Vagina (tissue), 2 donors: Measurements from ENCODE around the gene DBNDD1. TPM values are rescaled to one million over a fixed set of nuclear protein-coding genes. Genes with fewer than 3 reads are reported as not detected.

Source experiments
- DNase-seq, 2 donors: peaks; one replicate each; pipeline ENCODE4 v3.0.0-alpha.2; 2017; ENCODE audit errors: extremely low spot score in 2 of 2
- H3K27ac ChIP-seq: fragments of 200-600 bp; sonication (generic); one replicate; pipeline ENCODE4 v1.5.1; 2019
- H3K27me3 ChIP-seq: fragments of 200-600 bp; sonication (generic); one replicate; pipeline ENCODE4 v1.5.1; 2019
- H3K36me3 ChIP-seq, 2 donors: fragments of 200-600 bp; sonication (generic); one replicate each; pipeline ENCODE4 v1.5.1; 2017 to 2019
- H3K4me1 ChIP-seq: fragments of 200-600 bp; sonication (generic); one replicate; pipeline ENCODE4 v1.5.1; 2019
- H3K4me3 ChIP-seq, 2 donors: fragments of 200-600 bp; sonication (generic); 1 replicate in 1 of 2; 2 replicates in 1 of 2; pipeline ENCODE4 v1.5.1; 2016 to 2019
- H3K9me3 ChIP-seq: fragments of 200-600 bp; sonication (generic); one replicate; pipeline ENCODE4 v1.5.1; 2019
- POLR2A ChIP-seq, 2 donors: fragments of 450-650 bp; IDR thresholded peaks; one replicate each; pipeline ENCODE4 v1.6.1; 2017; ENCODE audit warnings: antibody characterized with exemption in 2 of 2, mild to moderate bottlenecking in 2 of 2, moderate library complexity in 2 of 2
- POLR2AphosphoS5 ChIP-seq, 2 donors: sonication (generic); formaldehyde crosslinking; IDR thresholded peaks; one replicate each; pipeline ENCODE4 v1.9.0; 2017; ENCODE audit warnings: antibody characterized with exemption in 2 of 2, mild to moderate bottlenecking in 2 of 2, low read depth in 1 of 2; ENCODE audit not compliant: insufficient read depth in 1 of 2
- intact Hi-C: fragments of 100-400 bp; cut with DNase I; formaldehyde crosslinking; loops from one replicate; pipeline ENCODE4 v1.15.1; 2023
- total RNA-seq: library from RNA; depleted of rRNA; stranded (reverse); fragments of >200 nt; gene quantifications from one replicate; pipeline ENCODE4 v1.2.3, GENCODE V29; 2016
- TF ChIP-seq, protein P1 (sequence below), 3 experiments: fragments of 450-650 bp in 2 of 3; fragments of 200-600 bp in 1 of 3; sonication (generic) in 1 of 3; IDR thresholded peaks; one replicate each; pipeline ENCODE4 v1.5.1; 2017 to 2019; ENCODE audit warnings: antibody characterized with exemption in 3 of 3, mild to moderate bottlenecking in 2 of 3, moderate library complexity in 2 of 3

The DBNDD1 gene
- total RNA-seq, 1 donor from 2014 or later, result 8.1 TPM

DNA sequence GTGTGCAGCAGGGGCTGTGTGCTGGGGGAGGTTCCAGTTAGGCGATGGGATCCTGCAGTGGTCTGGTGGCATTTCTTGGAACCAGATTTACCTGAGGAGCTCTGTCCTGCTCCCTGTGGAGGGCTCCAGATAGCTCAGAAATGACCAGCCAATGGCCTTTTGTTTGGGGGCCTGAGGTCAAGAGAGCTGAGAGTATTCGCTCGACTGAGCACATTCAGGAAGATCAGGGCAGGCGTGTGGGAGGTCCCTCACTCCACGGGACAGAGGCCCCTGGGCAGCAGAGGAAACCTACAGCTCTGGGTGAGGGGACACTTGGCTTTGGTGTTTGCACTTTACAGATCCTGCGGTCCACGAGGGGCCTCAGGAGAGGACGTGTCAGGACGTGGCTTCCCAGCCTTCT is 52.5 kb downstream of the DBNDD1 start:
- intact Hi-C loops, result no loop called here
- TF ChIP-seq, protein P1, sequence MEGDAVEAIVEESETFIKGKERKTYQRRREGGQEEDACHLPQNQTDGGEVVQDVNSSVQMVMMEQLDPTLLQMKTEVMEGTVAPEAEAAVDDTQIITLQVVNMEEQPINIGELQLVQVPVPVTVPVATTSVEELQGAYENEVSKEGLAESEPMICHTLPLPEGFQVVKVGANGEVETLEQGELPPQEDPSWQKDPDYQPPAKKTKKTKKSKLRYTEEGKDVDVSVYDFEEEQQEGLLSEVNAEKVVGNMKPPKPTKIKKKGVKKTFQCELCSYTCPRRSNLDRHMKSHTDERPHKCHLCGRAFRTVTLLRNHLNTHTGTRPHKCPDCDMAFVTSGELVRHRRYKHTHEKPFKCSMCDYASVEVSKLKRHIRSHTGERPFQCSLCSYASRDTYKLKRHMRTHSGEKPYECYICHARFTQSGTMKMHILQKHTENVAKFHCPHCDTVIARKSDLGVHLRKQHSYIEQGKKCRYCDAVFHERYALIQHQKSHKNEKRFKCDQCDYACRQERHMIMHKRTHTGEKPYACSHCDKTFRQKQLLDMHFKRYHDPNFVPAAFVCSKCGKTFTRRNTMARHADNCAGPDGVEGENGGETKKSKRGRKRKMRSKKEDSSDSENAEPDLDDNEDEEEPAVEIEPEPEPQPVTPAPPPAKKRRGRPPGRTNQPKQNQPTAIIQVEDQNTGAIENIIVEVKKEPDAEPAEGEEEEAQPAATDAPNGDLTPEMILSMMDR (IDR thresholded peaks at IDR 0.05), result no peak
- TF ChIP-seq POLR2A (IDR thresholded peaks at IDR 0.05), result no peak
- TF ChIP-seq POLR2AphosphoS5 (IDR thresholded peaks at IDR 0.05; ENCODE audit: insufficient read depth in 1 of 2, low read depth in 1 of 2), result no peak

DNA sequence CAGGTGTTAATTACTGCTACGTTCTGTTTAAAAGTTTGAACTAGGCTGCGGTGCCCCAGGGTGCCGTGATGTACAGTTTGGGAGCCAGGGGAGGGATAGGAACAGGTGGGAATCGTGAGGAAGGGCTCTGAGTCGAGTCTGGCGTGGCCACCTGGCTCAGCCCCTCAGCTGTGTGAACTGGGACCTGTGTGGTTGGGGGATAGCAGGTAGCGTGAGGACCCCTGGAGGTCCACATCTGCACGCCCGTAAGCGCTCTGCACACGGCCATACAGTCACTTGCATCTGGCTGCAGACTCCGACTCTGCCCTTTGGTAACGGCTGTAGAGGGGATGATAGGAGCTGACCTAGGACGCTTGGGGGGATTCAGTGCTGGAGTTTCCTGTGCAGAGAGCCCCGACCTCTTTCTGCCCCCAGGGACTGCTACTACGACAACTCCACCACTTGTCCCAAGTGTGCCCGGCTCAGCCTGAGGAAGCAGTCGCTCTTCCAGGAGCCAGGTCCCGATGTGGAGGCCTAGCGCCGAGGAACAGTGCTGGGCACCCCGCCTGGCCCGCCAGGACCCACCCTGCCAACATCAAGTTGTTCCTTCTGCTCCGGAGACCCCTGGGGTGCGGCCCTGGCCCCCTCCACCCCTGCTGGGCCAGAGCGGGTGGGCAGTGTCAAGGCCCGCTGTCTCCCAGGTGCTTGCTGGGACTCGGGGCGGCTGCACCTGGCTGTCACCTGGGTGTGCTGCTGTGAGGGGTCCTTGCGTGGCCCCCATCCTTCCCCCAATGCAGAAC is 53.6 kb downstream of the DBNDD1 start:
- Histone ChIP-seq H3K4me1 (no peaks in the 10 kb centered on the region), H3K27ac (no peak overlapping the region), H3K9me3 (no peaks in the 10 kb centered on the region), H3K27me3 (no peaks in the 10 kb centered on the region), H3K36me3 (peaks cover 0 to 5% of the 10 kb centered on the region in 2 donors), H3K4me3 (no peak overlapping the region)
- DNase-seq, result no peak
- TF ChIP-seq, protein P1 (IDR thresholded peaks at IDR 0.05), result no peak
- TF ChIP-seq POLR2A (IDR thresholded peaks at IDR 0.05) (no peak), POLR2AphosphoS5 (IDR thresholded peaks at IDR 0.05; ENCODE audit: insufficient read depth in 1 of 2, low read depth in 1 of 2) (no peak)
- intact Hi-C loops, result no loop called here

More for the DNA sequence above, 52.5 kb downstream of the DBNDD1 start:
- no peak overlapping the region for H3K27ac ChIP-seq
- no peaks in the 10 kb centered on the region for H3K27me3 ChIP-seq
- no peak for DNase-seq
- no peak overlapping the region for H3K4me3 ChIP-seq
- no peaks in the 10 kb centered on the region for H3K9me3 ChIP-seq
- H3K4me1 ChIP-seq, result peaks cover 9% of the 10 kb centered on the region
- H3K36me3 ChIP-seq, result no peaks in the 10 kb centered on the region

DNA sequence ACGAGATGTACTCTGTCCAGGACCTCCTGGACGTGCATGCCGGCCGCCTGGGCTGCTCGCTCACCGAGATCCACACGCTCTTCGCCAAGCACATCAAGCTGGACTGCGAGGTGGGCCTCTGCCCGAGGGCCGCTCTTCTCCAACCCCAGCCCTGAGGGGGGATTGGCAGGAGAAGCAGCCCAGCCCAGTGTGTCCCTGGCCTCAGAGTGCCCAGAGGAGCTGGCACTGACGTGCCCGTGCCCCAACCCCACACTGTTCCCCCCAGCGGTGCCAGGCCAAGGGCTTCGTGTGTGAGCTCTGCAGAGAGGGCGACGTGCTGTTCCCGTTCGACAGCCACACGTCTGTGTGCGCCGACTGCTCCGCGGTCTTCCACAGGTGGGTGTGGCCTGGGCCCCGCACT is 55.1 kb downstream of the DBNDD1 start:
- H3K4me1 ChIP-seq, result no peaks in the 10 kb centered on the region
- TF ChIP-seq POLR2AphosphoS5 (IDR thresholded peaks at IDR 0.05; ENCODE audit: insufficient read depth in 1 of 2, low read depth in 1 of 2), result no peak
- no peak overlapping the region for H3K27ac ChIP-seq
- H3K9me3 ChIP-seq, result no peaks in the 10 kb centered on the region
- intact Hi-C loops, result no loop called here
- DNase-seq, result no peak
- peaks cover 0 to 5% of the 10 kb centered on the region in 2 donors for H3K36me3 ChIP-seq
- no peak overlapping the region for H3K4me3 ChIP-seq
- H3K27me3 ChIP-seq, result no peaks in the 10 kb centered on the region

DNA sequence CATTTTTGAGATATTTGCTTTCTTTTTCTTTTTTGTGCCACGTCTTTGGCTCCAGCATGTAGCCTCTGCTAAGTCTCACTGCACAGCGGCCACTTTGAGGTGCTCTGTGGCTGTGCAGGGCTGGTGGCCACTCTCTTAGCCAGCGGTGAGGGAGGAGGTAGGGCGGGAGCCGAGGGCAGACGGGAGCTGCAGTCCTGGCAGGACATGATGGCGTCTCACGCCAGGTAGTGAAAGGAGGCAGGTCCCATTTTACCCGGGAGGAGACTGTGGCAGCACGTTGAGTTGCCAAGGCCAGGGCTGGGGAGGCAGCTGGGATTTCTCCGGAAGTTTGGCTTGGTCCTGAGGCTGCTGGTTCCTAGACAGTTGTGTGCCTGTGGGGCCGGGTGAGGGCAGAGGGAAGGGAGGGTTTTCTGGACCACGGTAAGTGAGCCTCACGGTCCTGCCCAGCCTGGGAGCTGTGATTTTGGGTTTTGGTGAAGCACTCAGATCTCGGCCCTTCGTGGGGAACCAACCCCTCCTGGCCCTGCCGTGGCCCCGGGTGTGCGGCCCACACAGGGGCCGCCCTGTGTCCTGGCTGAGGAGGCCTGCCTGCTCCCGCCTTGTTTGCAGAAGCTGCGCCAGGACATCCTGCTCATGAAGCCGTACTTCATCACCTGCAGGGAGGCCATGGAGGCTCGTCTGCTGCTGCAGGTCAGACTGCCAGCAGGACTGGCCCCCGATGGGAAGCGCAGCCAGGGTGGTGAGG is 56.3 kb downstream of the DBNDD1 start:
- H3K4me1 ChIP-seq, result no peaks in the 10 kb centered on the region
- no peaks in the 10 kb centered on the region for H3K27me3 ChIP-seq
- intact Hi-C loops, result no loop called here
- DNase-seq, result no peak
- no peak overlapping the region for H3K4me3 ChIP-seq
- TF ChIP-seq POLR2A (IDR thresholded peaks at IDR 0.05), result no peak
- TF ChIP-seq POLR2AphosphoS5 (IDR thresholded peaks at IDR 0.05; ENCODE audit: insufficient read depth in 1 of 2, low read depth in 1 of 2), result no peak
- TF ChIP-seq, protein P1 (IDR thresholded peaks at IDR 0.05), result no peak
- H3K27ac ChIP-seq, result no peak overlapping the region
- H3K36me3 ChIP-seq, result peaks cover 0 to 15% of the 10 kb centered on the region in 2 donors
- H3K9me3 ChIP-seq, result no peaks in the 10 kb centered on the region

DNA sequence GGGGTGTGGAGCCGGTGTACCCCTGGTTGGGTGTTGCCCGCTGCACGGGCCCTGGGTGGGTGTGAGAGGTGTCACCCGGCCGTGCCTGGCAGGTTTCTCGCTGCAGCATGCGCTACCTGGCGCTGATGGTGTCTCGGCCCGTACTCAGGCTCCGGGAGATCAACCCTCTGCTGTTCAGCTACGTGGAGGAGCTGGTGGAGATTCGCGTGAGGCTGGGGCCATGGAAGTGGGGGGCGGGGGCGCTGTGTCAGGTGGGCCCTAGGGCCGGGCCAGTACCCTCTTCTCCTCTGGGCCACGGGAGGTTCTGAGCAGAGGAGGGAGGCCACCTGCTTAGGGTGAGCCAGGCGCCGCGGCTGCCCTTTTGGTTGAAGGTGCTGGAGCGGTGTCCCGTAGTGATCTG is 57.3 kb downstream of the DBNDD1 start:
- peaks cover 0 to 20% of the 10 kb centered on the region in 2 donors for H3K36me3 ChIP-seq
- TF ChIP-seq POLR2A (IDR thresholded peaks at IDR 0.05) (no peak), POLR2AphosphoS5 (IDR thresholded peaks at IDR 0.05; ENCODE audit: insufficient read depth in 1 of 2, low read depth in 1 of 2) (no peak)
- TF ChIP-seq, protein P1 (IDR thresholded peaks at IDR 0.05), result no peak
- no peaks in the 10 kb centered on the region for H3K4me1 ChIP-seq
- H3K27ac ChIP-seq, result no peak overlapping the region
- no peaks in the 10 kb centered on the region for H3K27me3 ChIP-seq
- no peak for DNase-seq
- intact Hi-C loops, result no loop called here
- no peaks in the 10 kb centered on the region for H3K9me3 ChIP-seq
- H3K4me3 ChIP-seq, result no peak overlapping the region
